HFFc6 (cell line): Measurements from ENCODE around the gene RHBDL1. TPM values are rescaled to one million over a fixed set of nuclear protein-coding genes. Genes with fewer than 3 reads are reported as not detected.
"Not testable (repeated sequence)": the region's sequence is repeated elsewhere in the genome, so short reads cannot be mapped to it uniquely, and the experiment has no call there.

Experiments
- DNase-seq: peaks from one replicate; pipeline ENCODE4 v3.0.0-alpha.2; 2018
- H3K27ac Mint-ChIP-seq: 2 replicates; pipeline ENCODE4 v1.8.0; 2020; ENCODE audit warnings: mild to moderate bottlenecking, mixed read lengths
- H3K27me3 Mint-ChIP-seq: 2 replicates; pipeline ENCODE4 v1.8.0; 2021; ENCODE audit warnings: mild to moderate bottlenecking, moderate library complexity, mixed read lengths; ENCODE audit not compliant: insufficient read depth
- H3K36me3 Mint-ChIP-seq: 2 replicates; pipeline ENCODE4 v1.8.0; 2021; ENCODE audit warnings: low read depth, mixed read lengths
- H3K4me1 Mint-ChIP-seq: 2 replicates; pipeline ENCODE4 v1.8.0; 2020; ENCODE audit warnings: low read depth, mixed read lengths
- H3K4me3 Mint-ChIP-seq: 2 replicates; pipeline ENCODE4 v1.8.0; 2020; ENCODE audit warnings: mild to moderate bottlenecking, moderate library complexity, mixed read lengths
- H3K9me3 Mint-ChIP-seq: 2 replicates; pipeline ENCODE4 v1.8.0; 2020; ENCODE audit warnings: mild to moderate bottlenecking, mixed read lengths
- CTCF ChIP-seq: fragments of 200-600 bp; sonication (generic); IDR thresholded peaks from 2 replicates; pipeline ENCODE4 v1.5.0; 2021; ENCODE audit warnings: antibody characterized with exemption, mild to moderate bottlenecking
- total RNA-seq, 6 experiments: library from RNA; stranded (reverse); fragmentation: NEBNext Ultra II Directional; extraction: Animal tissue kit (Norgen Biotek cat#: 25700); gene quantifications; 2 replicates in 1 of 6; 3 replicates in 5 of 6; pipeline ENCODE4 v1.2.3, GENCODE V29; 2021

Gene RHBDL1
- total RNA-seq, 6 experiments from 2014 or later = 1.4 to 2.3 (median 1.7) TPM

DNA sequence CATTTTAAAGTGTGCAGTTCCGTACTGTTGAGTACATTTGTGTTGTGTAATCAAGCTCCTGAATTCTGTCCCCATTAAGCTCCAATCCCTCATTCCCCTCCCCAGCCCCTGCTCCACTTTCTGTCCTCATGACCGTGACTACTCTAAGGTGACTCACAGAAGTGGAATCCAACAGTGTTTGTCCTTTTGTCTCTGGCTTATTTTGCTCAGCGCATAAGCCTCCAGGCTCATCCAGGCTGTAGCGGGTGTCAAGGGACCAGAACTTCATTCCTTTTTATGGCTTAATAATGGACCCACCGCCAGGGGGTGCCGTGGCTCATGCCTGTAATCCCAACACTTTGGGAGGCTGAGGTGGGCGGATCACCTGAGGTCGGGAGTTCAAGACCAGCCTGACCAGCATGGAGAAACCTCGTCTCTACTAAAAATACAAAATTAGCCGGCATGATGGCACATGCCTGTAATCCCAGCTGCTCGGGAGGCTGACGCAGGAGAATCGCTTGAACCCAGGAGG, 37.3 kb downstream of the RHBDL1 start:
- H3K27ac Mint-ChIP-seq = peak overlapping the region; percentile 72
- not testable (repeated sequence) for H3K27me3 Mint-ChIP-seq, H3K9me3 Mint-ChIP-seq, H3K36me3 Mint-ChIP-seq, H3K4me3 Mint-ChIP-seq
- peaks cover 26% of the 10 kb centered on the region for H3K4me1 Mint-ChIP-seq
- TF ChIP-seq CTCF = peak; percentile 88
- DNase-seq = peak; percentile 97

DNA sequence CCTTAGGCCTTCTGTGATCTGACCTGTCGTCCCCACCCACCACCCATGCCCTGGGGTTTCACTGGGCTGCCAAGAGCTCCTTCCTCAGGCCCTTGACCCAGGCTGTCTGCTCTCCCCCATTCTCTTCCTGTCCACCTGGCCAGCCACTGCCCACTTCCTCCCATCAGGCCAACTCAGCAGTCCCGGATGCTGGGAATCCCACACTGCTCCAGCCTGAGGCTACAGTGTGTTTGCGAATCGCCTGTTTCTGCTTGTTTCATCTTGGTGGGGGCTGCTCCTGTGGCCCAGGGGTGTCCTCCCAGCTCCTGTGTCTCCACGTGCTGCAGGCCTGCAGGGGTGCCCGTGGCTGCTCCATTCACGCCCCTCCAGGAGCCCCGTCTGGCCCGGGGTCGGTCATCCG, 38.6 kb downstream of the RHBDL1 start:
- TF ChIP-seq CTCF = no peak
- DNase-seq = no peak
- H3K9me3 Mint-ChIP-seq = no peaks in the 10 kb centered on the region
- no peak overlapping the region for H3K27ac Mint-ChIP-seq
- H3K4me1 Mint-ChIP-seq = peaks cover 27% of the 10 kb centered on the region
- H3K36me3 Mint-ChIP-seq = no peaks in the 10 kb centered on the region
- H3K27me3 Mint-ChIP-seq = 0 out of 2 replicates have a peak, but pooled peaks cover 2% of the 10 kb centered on the region
- no peak overlapping the region for H3K4me3 Mint-ChIP-seq

GRCh38 chr16:714558-715476, 39.3 kb downstream of the RHBDL1 start, which contains the start of gene METRN:
Gene METRN (plus strand): TSS chr16:715118. CDS start chr16:715290, 172 bp downstream.
- Mint-ChIP-seq H3K27me3 (peaks cover 4% of the 10 kb centered on the region; the same call in 1 of the 2 replicates), H3K4me1 (peaks cover 35% of the 10 kb centered on the region), H3K9me3 (no peaks in the 10 kb centered on the region), H3K4me3 (peak within 1 kb of the TSS; percentile 87), H3K27ac (peak within 1 kb of the TSS; percentile 79), H3K36me3 (no peaks in the 10 kb centered on the region)
- DNase-seq = peak; percentile 80
- TF ChIP-seq CTCF = no peak

GRCh38 chr16:715477-716199, 40.2 kb downstream of the RHBDL1 start:
- Mint-ChIP-seq H3K9me3 (no peaks in the 10 kb centered on the region), H3K27ac (peak overlapping the region; percentile 79), H3K4me3 (peak overlapping the region; percentile 87), H3K4me1 (peaks cover 36% of the 10 kb centered on the region), H3K36me3 (no peaks in the 10 kb centered on the region), H3K27me3 (peaks cover 9% of the 10 kb centered on the region; the same call in 1 of the 2 replicates)
- TF ChIP-seq CTCF = peak; percentile 60
- DNase-seq = no peak

GRCh38 chr16:716200-716568, 40.7 kb downstream of the RHBDL1 start:
- Mint-ChIP-seq H3K4me1 (peaks cover 36% of the 10 kb centered on the region), H3K27me3 (peaks cover 9% of the 10 kb centered on the region; the same call in 1 of the 2 replicates), H3K27ac (peak overlapping the region; percentile 79), H3K9me3 (no peaks in the 10 kb centered on the region), H3K4me3 (peak overlapping the region; percentile 87), H3K36me3 (no peaks in the 10 kb centered on the region)
- TF ChIP-seq CTCF = no peak
- DNase-seq = peak; percentile 39
